Ascending aorta (tissue), 2 donors: ENCODE results near the gene PTGR2. TPM values are rescaled to one million over a fixed set of nuclear protein-coding genes. Genes with fewer than 3 reads are reported as not detected.

Source experiments
- DNase-seq, 2 donors: peaks; one replicate each; pipeline ENCODE4 v3.0.0-alpha.2; 2019; ENCODE audit warnings: low spot score in 2 of 2
- H3K27ac ChIP-seq, 2 donors: fragments of 200-600 bp; sonication (generic); one replicate each; pipeline ENCODE4 v1.5.1; 2016 to 2017; ENCODE audit warnings: mild to moderate bottlenecking in 1 of 2
- H3K27me3 ChIP-seq: fragments of 200-600 bp; sonication (generic); one replicate; pipeline ENCODE4 v1.5.1; 2017
- H3K36me3 ChIP-seq, 2 donors: fragments of 200-600 bp; sonication (generic); one replicate each; pipeline ENCODE4 v1.5.1; 2016
- H3K4me1 ChIP-seq, 2 donors: fragments of 200-600 bp; sonication (generic); one replicate each; pipeline ENCODE4 v1.5.1; 2016 to 2017; ENCODE audit warnings: mild to moderate bottlenecking in 1 of 2
- H3K4me3 ChIP-seq, 2 donors: fragments of 200-600 bp; sonication (generic); one replicate each; pipeline ENCODE4 v1.5.1; 2016 to 2017; ENCODE audit warnings: mild to moderate bottlenecking in 1 of 2
- H3K9me3 ChIP-seq, 2 donors: fragments of 200-600 bp; sonication (generic); one replicate each; pipeline ENCODE4 v1.5.1; 2016
- CTCF ChIP-seq, 3 experiments: fragments of 200-600 bp in 2 of 3; fragments of 450-650 bp in 1 of 3; sonication (generic) in 2 of 3; IDR thresholded peaks; one replicate each; pipeline ENCODE4 v1.5.1; 2016 to 2019; ENCODE audit warnings: antibody characterized with exemption in 3 of 3, mild to moderate bottlenecking in 1 of 3, moderate library complexity in 1 of 3
- intact Hi-C: fragments of 100-400 bp; cut with DNase I; formaldehyde crosslinking; loops from one replicate; pipeline ENCODE4 v1.15.1; 2023
- total RNA-seq: library from RNA; depleted of rRNA; stranded (reverse); fragments of >200 nt; gene quantifications from one replicate; pipeline ENCODE4 v1.1.0, GENCODE V29; 2016

The PTGR2 gene
- total RNA-seq, 1 donor from 2014 or later = 2.3 TPM

- Histone ChIP-seq H3K27me3 (no peaks in the 10 kb centered on the region), H3K4me3 (no peak overlapping the region), H3K36me3 (no peaks in the 10 kb centered on the region), H3K4me1 (no peaks in the 10 kb centered on the region), H3K27ac (no peak overlapping the region), H3K9me3 (no peaks in the 10 kb centered on the region)
- no peak for TF ChIP-seq CTCF (IDR thresholded peaks at IDR 0.05)
- DNase-seq = no peak
- intact Hi-C loops = no loop called here
Observed at GRCh38 chr14:73810478-73811163, 41.0 kb upstream of the PTGR2 start.

- DNase-seq = no peak
- H3K9me3 ChIP-seq = no peaks in the 10 kb centered on the region
- H3K4me3 ChIP-seq = no peak overlapping the region
- no peak for TF ChIP-seq CTCF (IDR thresholded peaks at IDR 0.05)
- intact Hi-C loops = no loop called here
- no peaks in the 10 kb centered on the region for H3K27me3 ChIP-seq
- H3K36me3 ChIP-seq = no peaks in the 10 kb centered on the region
- no peak overlapping the region for H3K27ac ChIP-seq
- H3K4me1 ChIP-seq = no peaks in the 10 kb centered on the region
Observed at GRCh38 chr14:73811164-73811503, 40.5 kb upstream of the PTGR2 start.

GRCh38 chr14:73814153-73814552, 37.5 kb upstream of the PTGR2 start:
- Histone ChIP-seq H3K4me3 (no peak overlapping the region), H3K27me3 (no peaks in the 10 kb centered on the region), H3K36me3 (no peaks in the 10 kb centered on the region), H3K4me1 (no peaks in the 10 kb centered on the region), H3K9me3 (no peaks in the 10 kb centered on the region), H3K27ac (no peak overlapping the region)
- intact Hi-C loops = no loop called here
- DNase-seq = no peak
- no peak for TF ChIP-seq CTCF (IDR thresholded peaks at IDR 0.05)

GRCh38 chr14:73815849-73816248, 35.8 kb upstream of the PTGR2 start:
- Histone ChIP-seq H3K4me3 (no peak overlapping the region), H3K27ac (peak overlapping the region in 1 of 2 donors; percentile 46), H3K27me3 (no peaks in the 10 kb centered on the region), H3K9me3 (no peaks in the 10 kb centered on the region), H3K36me3 (no peaks in the 10 kb centered on the region), H3K4me1 (no peaks in the 10 kb centered on the region)
- no peak for DNase-seq
- no peak for TF ChIP-seq CTCF (IDR thresholded peaks at IDR 0.05)
- intact Hi-C loops = no loop called here

- Histone ChIP-seq H3K4me1 (no peaks in the 10 kb centered on the region), H3K27ac (peak overlapping the region in 1 of 2 donors; percentile 46), H3K4me3 (no peak overlapping the region), H3K36me3 (no peaks in the 10 kb centered on the region), H3K9me3 (no peaks in the 10 kb centered on the region), H3K27me3 (no peaks in the 10 kb centered on the region)
- intact Hi-C loops = no loop called here
- no peak for DNase-seq
- TF ChIP-seq CTCF (IDR thresholded peaks at IDR 0.05) = no peak
Observed at GRCh38 chr14:73816393-73816816, 35.2 kb upstream of the PTGR2 start.
